ENCODE data around the gene NT5C.

NT5C gene

DNA sequence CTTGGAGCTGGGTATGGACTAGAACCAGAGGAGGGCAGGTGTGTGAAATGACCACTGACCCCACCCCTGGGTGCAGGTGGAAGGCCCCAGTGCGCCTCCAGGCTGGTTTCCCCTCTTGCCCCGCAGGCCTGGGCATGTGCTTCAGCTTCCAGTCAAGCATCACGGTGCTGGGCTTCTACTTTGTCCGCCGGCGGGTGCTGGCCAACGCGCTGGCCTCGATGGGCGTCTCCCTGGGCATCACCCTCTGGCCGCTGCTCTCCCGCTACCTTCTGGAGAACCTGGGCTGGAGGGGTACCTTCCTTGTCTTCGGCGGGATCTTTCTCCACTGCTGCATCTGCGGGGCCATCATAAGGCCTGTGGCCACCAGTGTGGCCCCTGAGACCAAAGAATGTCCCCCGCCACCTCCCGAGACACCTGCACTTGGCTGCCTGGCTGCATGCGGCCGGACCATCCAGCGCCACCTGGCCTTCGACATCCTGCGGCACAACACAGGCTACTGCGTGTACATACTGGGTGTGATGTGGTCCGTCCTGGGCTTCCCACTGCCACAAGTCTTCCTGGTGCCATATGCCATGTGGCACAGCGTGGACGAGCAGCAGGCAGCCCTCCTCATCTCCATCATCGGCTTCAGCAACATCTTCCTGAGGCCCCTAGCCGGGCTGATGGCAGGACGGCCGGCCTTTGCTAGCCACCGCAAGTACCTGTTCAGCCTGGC, 31.5 kb downstream of the NT5C start:
- no peak overlapping the region for H3K9ac ChIP-seq (ENCODE audit: low read length)
- no peaks in the 10 kb centered on the region for H3K4me1 ChIP-seq (ENCODE audit: low read length)
- no peaks in the 10 kb centered on the region for H3K36me3 ChIP-seq (replicated peaks; ENCODE audit: insufficient read depth, low read length)
- no peaks in the 10 kb centered on the region for H3K9me3 ChIP-seq (replicated peaks; ENCODE audit: insufficient read depth, low read length)
- no peak overlapping the region for H2AFZ ChIP-seq (ENCODE audit: low read length)
- DNase-seq: no peak
- no peaks in the 10 kb centered on the region for H3K9me2 ChIP-seq (replicated peaks; ENCODE audit: insufficient read depth, low read length)
- no peak overlapping the region for H3K4me2 ChIP-seq (ENCODE audit: low read depth, low read length)
- TF ChIP-seq EZH2 (optimal IDR thresholded peaks at IDR 0.05; ENCODE audit: low read depth, low read length): no peak
- TF ChIP-seq EZH2phosphoT487 (IDR thresholded peaks at IDR 0.05; ENCODE audit: low read length): no peak
- TF ChIP-seq, protein P1, sequence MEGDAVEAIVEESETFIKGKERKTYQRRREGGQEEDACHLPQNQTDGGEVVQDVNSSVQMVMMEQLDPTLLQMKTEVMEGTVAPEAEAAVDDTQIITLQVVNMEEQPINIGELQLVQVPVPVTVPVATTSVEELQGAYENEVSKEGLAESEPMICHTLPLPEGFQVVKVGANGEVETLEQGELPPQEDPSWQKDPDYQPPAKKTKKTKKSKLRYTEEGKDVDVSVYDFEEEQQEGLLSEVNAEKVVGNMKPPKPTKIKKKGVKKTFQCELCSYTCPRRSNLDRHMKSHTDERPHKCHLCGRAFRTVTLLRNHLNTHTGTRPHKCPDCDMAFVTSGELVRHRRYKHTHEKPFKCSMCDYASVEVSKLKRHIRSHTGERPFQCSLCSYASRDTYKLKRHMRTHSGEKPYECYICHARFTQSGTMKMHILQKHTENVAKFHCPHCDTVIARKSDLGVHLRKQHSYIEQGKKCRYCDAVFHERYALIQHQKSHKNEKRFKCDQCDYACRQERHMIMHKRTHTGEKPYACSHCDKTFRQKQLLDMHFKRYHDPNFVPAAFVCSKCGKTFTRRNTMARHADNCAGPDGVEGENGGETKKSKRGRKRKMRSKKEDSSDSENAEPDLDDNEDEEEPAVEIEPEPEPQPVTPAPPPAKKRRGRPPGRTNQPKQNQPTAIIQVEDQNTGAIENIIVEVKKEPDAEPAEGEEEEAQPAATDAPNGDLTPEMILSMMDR (IDR thresholded peaks at IDR 0.05; ENCODE audit: low read length): no peak
- H3F3A ChIP-seq (ENCODE audit: insufficient read depth, low read length): no peaks in the 10 kb centered on the region
- H3K27me3 ChIP-seq (replicated peaks; ENCODE audit: insufficient read depth, low read length): no peaks in the 10 kb centered on the region; the same call in 1 of the 2 replicates
- H3K79me2 ChIP-seq (ENCODE audit: low read length): no peaks in the 10 kb centered on the region
- no peak overlapping the region for H3K4me3 ChIP-seq (ENCODE audit: low read length)
- H4K20me1 ChIP-seq (ENCODE audit: insufficient read depth, low read length): no peaks in the 10 kb centered on the region
- no peak overlapping the region for H3K27ac ChIP-seq (ENCODE audit: low read length)

DNA sequence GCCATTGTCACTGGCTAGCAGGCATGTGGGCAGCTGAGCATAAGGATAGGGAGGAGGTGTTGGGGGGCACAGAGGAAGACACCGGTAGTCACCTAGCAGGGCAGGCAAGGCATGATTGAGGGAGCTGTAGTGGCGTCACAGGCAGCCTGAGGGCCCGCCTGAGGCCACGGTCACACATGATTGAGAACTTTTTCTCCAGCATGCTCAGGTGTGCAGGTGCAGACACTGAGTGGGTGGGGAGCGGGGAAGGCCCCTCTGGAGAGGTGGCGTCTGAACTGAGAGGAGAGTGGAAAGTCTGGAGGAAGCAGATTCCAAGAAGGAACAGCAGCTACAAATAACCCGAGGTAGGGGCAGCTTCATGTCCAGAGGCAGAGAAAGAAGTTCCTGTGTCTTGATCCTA, 32.7 kb downstream of the NT5C start:
- no peaks in the 10 kb centered on the region for H3K79me2 ChIP-seq (ENCODE audit: low read length)
- no peak overlapping the region for H2AFZ ChIP-seq (ENCODE audit: low read length)
- H3K36me3 ChIP-seq (replicated peaks; ENCODE audit: insufficient read depth, low read length): no peaks in the 10 kb centered on the region
- no peaks in the 10 kb centered on the region for H4K20me1 ChIP-seq (ENCODE audit: insufficient read depth, low read length)
- no peak overlapping the region for H3K4me2 ChIP-seq (ENCODE audit: low read depth, low read length)
- H3K4me1 ChIP-seq (ENCODE audit: low read length): no peaks in the 10 kb centered on the region
- H3K9me2 ChIP-seq (replicated peaks; ENCODE audit: insufficient read depth, low read length): no peaks in the 10 kb centered on the region
- H3F3A ChIP-seq (ENCODE audit: insufficient read depth, low read length): no peaks in the 10 kb centered on the region
- TF ChIP-seq, protein P1 (IDR thresholded peaks at IDR 0.05; ENCODE audit: low read length): no peak
- no peak for TF ChIP-seq EZH2 (optimal IDR thresholded peaks at IDR 0.05; ENCODE audit: low read depth, low read length)
- no peak for TF ChIP-seq EZH2phosphoT487 (IDR thresholded peaks at IDR 0.05; ENCODE audit: low read length)
- H3K9me3 ChIP-seq (replicated peaks; ENCODE audit: insufficient read depth, low read length): no peaks in the 10 kb centered on the region
- H3K9ac ChIP-seq (ENCODE audit: low read length): no peak overlapping the region
- no peak overlapping the region for H3K27ac ChIP-seq (ENCODE audit: low read length)
- no peak for DNase-seq
- H3K27me3 ChIP-seq (replicated peaks; ENCODE audit: insufficient read depth, low read length): no peaks in the 10 kb centered on the region; the same call in 1 of the 2 replicates
- no peak overlapping the region for H3K4me3 ChIP-seq (ENCODE audit: low read length)

DNA sequence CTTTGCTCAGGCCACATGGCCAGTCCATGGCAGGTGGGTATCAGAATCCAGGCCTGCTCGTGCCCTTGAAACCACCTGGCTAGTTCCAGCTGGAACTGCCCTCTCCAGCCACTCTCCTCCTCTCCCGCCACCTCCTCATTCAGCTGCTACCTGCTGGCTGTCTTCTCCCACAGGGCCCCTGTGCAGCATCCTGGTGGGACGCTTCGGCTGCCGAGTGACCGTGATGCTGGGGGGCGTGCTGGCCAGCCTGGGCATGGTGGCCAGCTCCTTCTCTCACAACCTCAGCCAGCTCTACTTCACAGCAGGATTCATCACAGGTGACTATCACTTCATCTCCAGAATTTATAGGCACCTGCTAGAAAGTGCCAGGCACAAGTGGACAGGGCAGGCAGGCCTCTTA, 33.7 kb downstream of the NT5C start:
- Histone ChIP-seq H3K9me2 (replicated peaks; ENCODE audit: insufficient read depth, low read length) (no peaks in the 10 kb centered on the region), H3K4me3 (ENCODE audit: low read length) (no peak overlapping the region), H3K27ac (ENCODE audit: low read length) (no peak overlapping the region), H3K27me3 (replicated peaks; ENCODE audit: insufficient read depth, low read length) (no peaks in the 10 kb centered on the region; the same call in 1 of the 2 replicates), H4K20me1 (ENCODE audit: insufficient read depth, low read length) (no peaks in the 10 kb centered on the region), H3K79me2 (ENCODE audit: low read length) (no peaks in the 10 kb centered on the region), H3F3A (ENCODE audit: insufficient read depth, low read length) (no peaks in the 10 kb centered on the region), H3K4me1 (ENCODE audit: low read length) (no peaks in the 10 kb centered on the region), H3K9me3 (replicated peaks; ENCODE audit: insufficient read depth, low read length) (no peaks in the 10 kb centered on the region), H3K4me2 (ENCODE audit: low read depth, low read length) (no peak overlapping the region), H2AFZ (ENCODE audit: low read length) (no peak overlapping the region), H3K36me3 (replicated peaks; ENCODE audit: insufficient read depth, low read length) (no peaks in the 10 kb centered on the region), H3K9ac (ENCODE audit: low read length) (no peak overlapping the region)
- TF ChIP-seq, protein P1 (IDR thresholded peaks at IDR 0.05; ENCODE audit: low read length): no peak
- no peak for TF ChIP-seq EZH2phosphoT487 (IDR thresholded peaks at IDR 0.05; ENCODE audit: low read length)
- TF ChIP-seq EZH2 (optimal IDR thresholded peaks at IDR 0.05; ENCODE audit: low read depth, low read length): no peak
- DNase-seq: no peak

Measured in MM.1S (cell line).